HepG2 (cell line): Measurements from ENCODE around the gene CELF6. TPM values are rescaled to one million over a fixed set of nuclear protein-coding genes. Genes with fewer than 3 reads are reported as not detected.

ENCODE experiments used
- CBX1 ChIP-seq: IDR thresholded peaks from one replicate; pipeline ENCODE4 v1.6.1; 2016; ENCODE audit warnings: antibody characterized with exemption, low read depth
- DZIP1 ChIP-seq: sonication (generic); formaldehyde crosslinking; IDR thresholded peaks from 2 replicates; pipeline ENCODE4 v1.5.0; 2020; ENCODE audit warnings: mild to moderate bottlenecking, missing genetic modification reagents
- HNRNPH1 ChIP-seq: fragments of 200-400 bp; formaldehyde crosslinking; optimal IDR thresholded peaks from 2 replicates; pipeline ENCODE3; 2017; ENCODE audit warnings: mild to moderate bottlenecking, low read depth, low read length
- PRDM10 ChIP-seq: sonication (generic); formaldehyde crosslinking; IDR thresholded peaks from 2 replicates; pipeline ENCODE4 v1.4.0; 2020; ENCODE audit warnings: low read depth, missing genetic modification reagents
- SNAPC4 ChIP-seq: sonication (generic); formaldehyde crosslinking; IDR thresholded peaks from 2 replicates; pipeline ENCODE4 v1.4.0; 2020; ENCODE audit warnings: mild to moderate bottlenecking, missing genetic modification reagents
- SNAPC5 ChIP-seq: sonication (generic); formaldehyde crosslinking; IDR thresholded peaks from 2 replicates; pipeline ENCODE4 v1.8.1; 2023; ENCODE audit warnings: mild to moderate bottlenecking, missing genetic modification reagents, borderline replicate concordance
- ZNF331 ChIP-seq: sonication (generic); formaldehyde crosslinking; IDR thresholded peaks from 2 replicates; pipeline ENCODE4 v1.4.0; 2020; ENCODE audit warnings: missing genetic modification reagents
- ZNF614 ChIP-seq: IDR thresholded peaks from 2 replicates; pipeline ENCODE4 v1.6.1; 2018; ENCODE audit warnings: missing biosample characterization, missing genetic modification reagents, inconsistent platforms, borderline replicate concordance
- ZNF720 ChIP-seq: sonication (generic); formaldehyde crosslinking; IDR thresholded peaks from 2 replicates; pipeline ENCODE4 v1.4.0; 2020; ENCODE audit warnings: missing genetic modification reagents
- ZNF746 ChIP-seq: sonication (generic); formaldehyde crosslinking; IDR thresholded peaks from 2 replicates; pipeline ENCODE4 v1.8.0; 2022; ENCODE audit warnings: mild to moderate bottlenecking, missing genetic modification reagents
- ZNF761 ChIP-seq: sonication (generic); formaldehyde crosslinking; conservative IDR thresholded peaks from 2 replicates; pipeline ENCODE4 v1.4.0; 2020; ENCODE audit warnings: mild to moderate bottlenecking, missing genetic modification reagents
- ZSCAN29 ChIP-seq: sonication (generic); formaldehyde crosslinking; conservative IDR thresholded peaks from 2 replicates; pipeline ENCODE4 v1.4.0; 2020; ENCODE audit warnings: mild to moderate bottlenecking, missing genetic modification reagents
- polyA plus RNA-seq, 8 experiments: library from polyadenylated mRNA; depleted of rRNA in 3 of 8; stranded (reverse) in 7 of 8; unstranded in 1 of 8; fragments of >200 nt; fragmentation: Illumina TruSeq in 4 of 8; extraction: Trizol in 4 of 8; gene quantifications; 2 replicates each; pipeline versions ENCODE4 v1.2.1 to v1.2.3, GENCODE V29; 2011 to 2016; ENCODE audit warnings: low read depth in 4 of 8, missing spikeins in 1 of 8, mixed read lengths in 1 of 8; ENCODE audit not compliant: insufficient read depth in 1 of 8
- total RNA-seq, 5 experiments: library from RNA; depleted of rRNA; stranded (reverse); fragments of >200 nt; fragmentation: Illumina TruSeq; extraction: Trizol; gene quantifications; 2 replicates each; pipeline ENCODE4 v1.2.3, GENCODE V29; 2016; ENCODE audit warnings: low read depth in 1 of 5

CELF6 gene
- total and polyA plus RNA-seq, 2 of the 13 experiments (the other 11 are each of a cell fraction or from before 2014, with no cell fraction given) = 0.49 to 0.94 TPM

- no peak for TF ChIP-seq DZIP1 (CRISPR knock-in tag)
- TF ChIP-seq ZNF614 (CRISPR knock-in tag) = no peak
- TF ChIP-seq SNAPC4 (CRISPR knock-in tag) = no peak
- TF ChIP-seq ZNF720 = no peak
- no peak for TF ChIP-seq ZNF331
- TF ChIP-seq CBX1 = no peak
- no peak for TF ChIP-seq ZSCAN29 (CRISPR knock-in tag)
- no peak for TF ChIP-seq ZNF761
- TF ChIP-seq ZNF746 (CRISPR knock-in tag) = no peak
- no peak for TF ChIP-seq PRDM10 (CRISPR knock-in tag)
- TF ChIP-seq HNRNPH1 = no peak
- no peak for TF ChIP-seq SNAPC5 (CRISPR knock-in tag)
- TF ChIP-seq, all 625 proteins: peak for 0
Measured at GRCh38 chr15:72265031-72265430, 54.9 kb downstream of the CELF6 start (continued).
